HG02763 (cell line): Measurements from ENCODE around the gene ADARB2.

ENCODE experiments used
- ATAC-seq: cut with Tn5 transposase; IDR thresholded peaks from one replicate; pipeline ENCODE4 v1.9.1; 2021; ENCODE audit warnings: mild to moderate bottlenecking, moderate library complexity; ENCODE audit not compliant: unreplicated experiment

The ADARB2 gene

GRCh38 chr10:1573981-1574380, 163.3 kb downstream of the ADARB2 start:
- ATAC-seq, result no peak

DNA sequence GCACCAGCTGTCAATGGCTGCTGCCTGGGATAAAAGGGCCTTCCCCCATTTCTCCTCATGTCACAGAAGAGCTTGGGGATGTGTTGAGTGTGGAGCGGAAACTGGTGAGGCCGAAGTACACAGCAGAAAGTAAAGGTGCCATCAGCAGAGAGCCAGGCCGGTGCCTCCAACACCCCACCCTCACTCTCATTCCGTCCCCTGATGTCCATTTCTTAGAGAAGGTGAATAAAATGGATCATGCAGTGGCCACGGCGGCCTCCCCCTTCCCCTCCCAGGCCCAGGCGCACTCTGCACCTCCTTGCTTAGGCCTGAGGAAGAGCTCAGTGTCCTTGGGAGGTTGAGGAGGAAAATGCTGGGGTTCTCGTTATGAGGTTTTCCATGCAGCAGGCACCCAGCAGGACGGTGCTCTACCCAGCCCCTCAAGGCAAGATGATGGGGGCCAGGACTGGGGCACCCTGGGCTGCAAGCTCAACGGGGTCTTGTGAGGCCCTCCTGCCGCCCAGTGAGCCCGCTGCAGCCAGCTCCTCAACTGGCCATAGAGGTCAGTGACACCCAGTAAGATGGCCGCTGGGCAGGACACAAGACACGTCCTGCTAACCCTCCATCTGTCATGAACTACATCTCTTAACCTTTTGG, 163.9 kb downstream of the ADARB2 start:
- no peak for ATAC-seq

DNA sequence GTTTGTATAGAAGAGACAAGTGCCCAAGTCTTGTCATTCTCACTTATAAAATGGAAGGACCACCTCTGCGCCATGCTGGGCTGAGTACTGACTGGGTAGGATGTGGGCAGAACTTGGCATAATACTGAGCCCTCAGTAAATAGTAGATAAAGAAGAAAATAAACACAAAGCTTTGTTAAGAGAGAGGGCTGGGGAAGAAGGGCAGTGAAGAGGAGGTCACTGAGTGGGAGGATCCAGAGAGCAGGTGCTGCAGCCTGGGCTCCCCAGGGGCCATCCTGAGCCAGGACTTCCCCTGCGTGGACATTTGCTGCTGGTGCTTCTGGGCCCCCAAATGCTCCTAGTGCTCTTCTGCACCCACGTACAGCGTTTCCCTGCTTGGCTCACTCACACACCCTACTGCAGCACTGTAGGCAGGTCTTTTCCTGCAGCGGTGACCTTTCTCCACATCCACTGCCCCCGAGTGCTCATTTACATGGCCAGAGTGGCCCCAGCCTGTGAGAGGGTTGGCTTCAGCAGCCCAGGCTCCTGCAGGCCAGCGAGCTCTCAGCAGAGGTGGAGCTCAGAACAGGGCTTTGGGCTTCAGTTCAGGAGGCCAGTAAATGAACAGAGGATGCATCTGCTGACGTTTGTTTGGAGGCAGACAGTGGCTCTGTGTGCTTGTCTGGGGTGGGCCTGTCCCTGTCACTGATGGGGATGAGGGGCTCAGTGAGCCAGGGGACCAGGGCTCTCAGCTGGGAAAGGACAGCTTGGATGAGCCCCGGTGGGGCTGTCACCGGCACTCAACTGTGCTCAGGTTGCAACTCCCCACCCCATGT, 164.6 kb downstream of the ADARB2 start:
- ATAC-seq, result no peak

DNA sequence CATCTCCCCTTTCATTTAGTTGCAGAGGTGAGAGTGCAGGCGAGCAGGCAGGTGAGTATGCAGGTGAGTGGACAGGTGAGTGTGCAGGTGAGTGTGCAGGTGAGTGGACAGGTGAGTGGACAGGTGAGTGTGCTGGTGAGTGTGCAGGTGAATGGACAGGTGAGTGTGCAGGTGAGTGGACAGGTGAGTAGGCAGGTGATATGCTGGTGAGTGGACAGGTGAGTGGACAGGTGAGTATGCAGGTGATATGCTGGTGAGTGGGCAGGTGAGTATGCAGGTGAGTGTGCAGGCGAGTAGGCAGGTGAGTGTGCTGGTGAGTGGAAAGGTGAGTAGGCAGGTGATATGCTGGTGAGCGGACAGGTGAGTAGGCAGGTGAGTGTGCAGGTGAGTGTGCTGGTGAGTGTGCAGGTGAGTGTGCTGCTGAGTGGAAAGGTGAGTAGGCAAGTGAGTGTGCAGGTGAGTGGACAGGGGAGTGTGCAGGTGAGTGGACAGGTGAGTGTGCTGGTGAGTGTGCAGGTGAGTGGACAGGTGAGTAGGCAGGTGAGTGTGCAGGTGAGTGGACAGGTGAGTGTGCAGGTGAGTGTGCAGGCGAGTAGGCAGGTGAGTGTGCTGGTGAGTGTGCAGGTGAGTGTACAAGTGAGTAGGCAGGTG, 165.6 kb downstream of the ADARB2 start:
- no peak for ATAC-seq

- no peak for ATAC-seq
Measured at GRCh38 chr10:1570416-1571051, 166.8 kb downstream of the ADARB2 start.

GRCh38 chr10:1569208-1569607, 168.1 kb downstream of the ADARB2 start:
- ATAC-seq, result no peak

GRCh38 chr10:1567742-1568495, 169.4 kb downstream of the ADARB2 start:
- no peak for ATAC-seq

DNA sequence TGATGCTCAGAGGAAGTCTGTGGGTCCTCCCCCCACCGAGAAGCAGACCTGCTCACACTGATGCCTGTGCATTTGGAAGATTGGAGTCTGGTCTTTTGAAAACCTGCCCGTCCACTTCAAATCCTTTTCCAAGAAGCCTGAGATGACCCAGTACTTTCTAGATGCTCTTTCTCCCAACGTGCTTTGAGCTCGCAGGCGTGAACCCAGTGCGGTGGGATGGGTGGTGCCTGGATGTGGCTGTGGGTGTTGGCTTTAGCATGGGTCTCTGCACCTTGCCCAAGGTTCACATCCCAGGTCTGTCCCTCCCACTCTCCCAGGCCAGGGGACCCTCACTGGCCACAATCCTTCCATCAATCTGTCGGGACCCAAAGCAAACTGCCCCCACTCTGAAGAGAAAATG, 170.2 kb downstream of the ADARB2 start:
- ATAC-seq, result no peak

DNA sequence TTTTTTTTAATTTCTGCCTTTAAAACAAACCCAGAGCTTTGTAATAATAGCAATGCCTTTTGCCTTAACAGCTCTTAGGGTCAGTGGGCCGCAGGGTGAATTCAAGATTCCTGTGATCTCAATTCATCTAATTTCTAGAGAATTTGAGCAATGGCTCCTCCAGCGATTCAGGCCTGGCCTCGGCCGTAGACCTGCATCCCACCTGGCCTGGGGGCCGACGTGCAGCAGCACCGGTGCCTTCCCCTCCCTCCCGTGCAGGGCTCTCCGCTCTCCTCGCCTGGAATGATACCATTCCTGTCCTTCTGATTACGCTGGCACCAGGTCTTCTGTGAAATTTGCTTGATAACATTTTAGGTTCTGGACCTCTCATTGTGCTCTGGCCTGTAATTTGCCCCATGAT, 172.5 kb downstream of the ADARB2 start:
- ATAC-seq, result no peak

DNA sequence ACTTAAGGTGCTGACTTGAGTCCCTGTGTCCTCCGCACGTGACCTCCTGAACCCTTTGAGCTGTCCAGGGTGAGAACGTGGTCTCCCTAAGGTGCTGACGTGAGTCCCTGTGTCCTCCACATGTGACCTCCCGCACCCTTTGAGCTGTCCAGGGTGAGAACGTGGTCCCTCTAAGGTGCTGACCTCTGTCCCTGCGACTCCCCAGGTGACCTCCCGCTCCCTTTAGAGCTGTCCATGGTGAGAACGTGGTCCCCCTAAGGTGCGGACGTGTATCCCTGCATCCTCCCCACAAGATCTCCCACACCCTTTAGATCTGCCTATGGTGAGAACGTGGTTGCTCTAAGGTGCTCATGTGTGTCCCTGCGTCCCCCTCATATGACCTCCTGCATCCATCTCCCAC, 174.3 kb downstream of the ADARB2 start:
- no peak for ATAC-seq

GRCh38 chr10:1561731-1562337, 175.5 kb downstream of the ADARB2 start:
- no peak for ATAC-seq

GRCh38 chr10:1560535-1561192, 176.7 kb downstream of the ADARB2 start:
- no peak for ATAC-seq

DNA sequence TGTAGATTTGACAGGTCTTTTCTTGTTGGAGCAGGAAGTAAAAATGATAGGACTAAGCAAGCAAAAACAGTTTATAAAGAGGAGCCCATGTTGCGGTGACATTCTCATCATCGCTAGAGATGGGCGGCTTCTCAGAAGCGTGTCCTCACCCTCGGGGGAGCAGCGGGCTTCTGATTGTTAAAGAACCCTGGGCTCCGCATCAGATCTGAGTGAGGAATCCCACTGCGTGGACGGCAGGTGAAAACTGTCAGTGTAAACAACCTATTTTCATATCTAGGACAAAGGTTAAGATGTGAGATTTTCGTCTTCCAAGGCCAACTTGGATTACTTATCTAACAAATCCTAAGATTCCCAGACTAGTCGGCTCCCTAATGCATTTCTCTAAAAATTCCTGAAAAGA, 177.6 kb downstream of the ADARB2 start:
- ATAC-seq, result no peak

DNA sequence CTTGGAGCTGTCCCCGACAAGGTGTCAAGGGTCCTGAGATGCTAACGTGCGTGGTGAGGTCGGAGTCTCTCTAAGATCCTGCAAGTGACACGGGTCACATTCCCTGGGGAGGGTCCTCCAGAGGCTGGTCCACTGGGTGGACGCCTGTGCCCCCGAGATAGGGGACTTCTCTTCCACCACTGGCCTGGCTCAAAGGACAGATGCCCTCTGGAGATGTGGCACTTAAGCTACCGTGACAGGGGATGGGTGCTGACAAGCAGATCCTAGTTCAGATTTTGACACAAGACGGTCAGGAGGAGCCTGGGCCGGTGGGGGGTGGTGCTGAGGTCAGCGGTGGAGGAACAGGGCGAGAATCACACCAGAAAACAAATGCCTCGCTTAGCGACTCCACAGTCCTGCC, 178.0 kb downstream of the ADARB2 start:
- ATAC-seq, result no peak

DNA sequence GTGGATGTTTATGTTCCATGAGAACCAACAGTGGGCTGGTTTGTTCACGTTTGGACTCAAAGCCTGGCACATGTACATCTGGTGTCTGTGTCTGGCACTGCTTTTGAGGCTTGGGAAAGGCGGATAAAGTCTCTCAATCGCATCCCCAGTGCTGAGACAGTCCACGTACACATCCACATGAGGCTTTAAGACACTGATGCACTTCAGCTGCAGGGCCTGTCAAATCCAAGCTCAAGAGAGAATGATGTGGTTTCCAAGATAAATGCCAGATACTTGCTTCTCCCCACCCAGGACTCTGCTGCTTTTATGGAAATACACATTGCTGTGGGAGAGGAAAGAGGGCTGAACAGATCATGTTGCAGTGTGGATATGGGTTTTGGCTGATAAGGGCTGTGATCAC, 178.4 kb downstream of the ADARB2 start:
- no peak for ATAC-seq

GRCh38 chr10:1557081-1557480, 180.2 kb downstream of the ADARB2 start:
- ATAC-seq, result no peak

- ATAC-seq, result no peak
Measured at GRCh38 chr10:1556496-1556895, 180.8 kb downstream of the ADARB2 start.

GRCh38 chr10:1553951-1554350, 183.4 kb downstream of the ADARB2 start:
- no peak for ATAC-seq

DNA sequence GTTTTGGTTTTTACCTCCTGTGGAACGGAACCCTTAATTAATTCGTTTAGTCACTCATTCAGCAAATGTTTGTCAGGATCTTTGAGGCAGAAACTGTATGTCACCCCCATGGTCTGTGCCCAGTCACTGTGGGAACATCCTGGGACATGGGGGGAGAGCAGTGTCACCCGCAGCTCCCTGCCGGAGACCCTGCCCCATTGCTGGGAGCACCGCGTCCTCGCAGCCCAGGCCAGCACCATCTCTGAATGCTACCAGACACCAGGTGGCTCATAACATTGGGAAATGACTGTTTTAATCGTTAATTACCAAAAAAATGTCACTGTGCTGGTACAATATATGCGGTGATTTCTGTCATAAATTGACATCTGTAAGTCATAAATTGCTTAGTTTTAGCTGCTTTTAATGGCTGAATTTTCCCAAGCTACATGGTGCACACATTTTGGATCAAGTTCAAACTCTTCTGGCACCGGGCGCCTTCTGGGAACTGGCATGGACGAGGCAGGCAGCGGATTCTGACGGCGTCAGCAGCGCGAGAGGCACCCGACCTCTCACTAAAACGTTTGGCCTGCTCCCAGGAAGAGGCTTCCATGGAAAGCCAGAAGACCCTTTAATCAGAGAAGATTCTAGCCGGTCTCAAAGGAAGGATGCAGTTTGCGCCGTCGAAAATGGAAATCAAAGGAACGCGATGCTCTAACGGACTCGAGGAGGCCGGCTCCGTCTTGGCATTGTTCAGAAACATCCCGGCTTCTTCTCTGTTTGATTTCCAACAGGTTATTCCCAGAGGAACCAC, 184.2 kb downstream of the ADARB2 start:
- no peak for ATAC-seq
